SU-DHL-6 (cell line): ENCODE data around the gene DES.

Experiments used
- H2AFZ ChIP-seq: fragments of 200-600 bp; sonication (generic); 2 replicates; pipeline ENCODE4 v1.6.1; 2014; ENCODE audit warnings: low read depth, mild to moderate bottlenecking, moderate library complexity, mixed read lengths, antibody characterized with exemption, low read length; ENCODE audit not compliant: severe bottlenecking
- H3F3A ChIP-seq: fragments of 200-600 bp; shearing (Covaris generic); 2 replicates; pipeline ENCODE4 v1.6.0; 2016; ENCODE audit warnings: antibody characterized with exemption, mild to moderate bottlenecking; ENCODE audit not compliant: insufficient read depth
- H3K27ac ChIP-seq: fragments of 200-600 bp; sonication (generic); 2 replicates; pipeline ENCODE4 v1.5.1; 2016; ENCODE audit warnings: low read depth, mild to moderate bottlenecking, low read length, moderate library complexity, mixed read lengths
- H3K27me3 ChIP-seq: fragments of 200-600 bp; sonication (generic), shearing (Covaris generic); 2 replicates; pipeline ENCODE4 v1.6.0; 2014; ENCODE audit warnings: mild to moderate bottlenecking, low read length
- H3K36me3 ChIP-seq: fragments of 200-600 bp; sonication (generic); 2 replicates; pipeline ENCODE4 v1.6.1; 2014; ENCODE audit warnings: mild to moderate bottlenecking, low read length, mixed read lengths
- H3K4me2 ChIP-seq: fragments of 300-600, 200-600 bp; shearing (Covaris generic), sonication (generic); 2 replicates; pipeline ENCODE4 v1.6.0; 2014; ENCODE audit warnings: low read length, low read depth, mild to moderate bottlenecking; ENCODE audit not compliant: poor library complexity, severe bottlenecking
- H3K4me3 ChIP-seq: fragments of 200-600 bp; sonication (generic); 2 replicates; pipeline ENCODE4 v1.5.1; 2014; ENCODE audit warnings: antibody characterized with exemption, low read length, mild to moderate bottlenecking, mixed read lengths; ENCODE audit not compliant: insufficient read depth, poor library complexity, severe bottlenecking
- H3K79me2 ChIP-seq: fragments of 200-600 bp; sonication (generic); 2 replicates; pipeline ENCODE4 v1.6.1; 2014; ENCODE audit warnings: mild to moderate bottlenecking, low read length, moderate library complexity; ENCODE audit not compliant: insufficient read depth
- H3K9ac ChIP-seq: fragments of 200-600 bp; sonication (generic); 2 replicates; pipeline ENCODE4 v1.7.0; 2014; ENCODE audit warnings: mild to moderate bottlenecking, low read length
- H3K9me2 ChIP-seq: fragments of 200-600 bp; sonication (generic); replicated peaks from 2 replicates; pipeline ENCODE4 v1.6.1; 2014; ENCODE audit warnings: low read length; ENCODE audit not compliant: insufficient read depth
- H3K9me3 ChIP-seq: fragments of 200-600 bp; sonication (generic); 2 replicates; pipeline ENCODE4 v1.6.1; 2014; ENCODE audit warnings: low read length, mixed read lengths; ENCODE audit not compliant: insufficient read depth
- H4K20me1 ChIP-seq: fragments of 200-600 bp; sonication (generic); 2 replicates; pipeline ENCODE4 v1.6.1; 2014; ENCODE audit warnings: low read depth, mild to moderate bottlenecking, antibody characterized with exemption, low read length, moderate library complexity, mixed read lengths
- EZH2phosphoT487 ChIP-seq: fragments of 200-600 bp; sonication (generic), shearing (Covaris generic); conservative IDR thresholded peaks from 2 replicates; pipeline ENCODE4 v1.6.1; 2018; ENCODE audit warnings: mild to moderate bottlenecking, antibody characterized with exemption, low read length, moderate library complexity, mixed read lengths
- TF ChIP-seq, protein P1 (sequence below): fragments of 200-600 bp; sonication (generic); IDR thresholded peaks from one replicate; pipeline ENCODE4 v1.5.1; 2017; ENCODE audit warnings: antibody characterized with exemption, mild to moderate bottlenecking, low read length, moderate library complexity; ENCODE audit not compliant: insufficient read depth, poor library complexity, severe bottlenecking

DES gene

GRCh38 chr2:219466816-219467735 is 48.9 kb downstream of the DES start:
- no peaks in the 10 kb centered on the region for H3K9me2 ChIP-seq
- TF ChIP-seq, protein P1, sequence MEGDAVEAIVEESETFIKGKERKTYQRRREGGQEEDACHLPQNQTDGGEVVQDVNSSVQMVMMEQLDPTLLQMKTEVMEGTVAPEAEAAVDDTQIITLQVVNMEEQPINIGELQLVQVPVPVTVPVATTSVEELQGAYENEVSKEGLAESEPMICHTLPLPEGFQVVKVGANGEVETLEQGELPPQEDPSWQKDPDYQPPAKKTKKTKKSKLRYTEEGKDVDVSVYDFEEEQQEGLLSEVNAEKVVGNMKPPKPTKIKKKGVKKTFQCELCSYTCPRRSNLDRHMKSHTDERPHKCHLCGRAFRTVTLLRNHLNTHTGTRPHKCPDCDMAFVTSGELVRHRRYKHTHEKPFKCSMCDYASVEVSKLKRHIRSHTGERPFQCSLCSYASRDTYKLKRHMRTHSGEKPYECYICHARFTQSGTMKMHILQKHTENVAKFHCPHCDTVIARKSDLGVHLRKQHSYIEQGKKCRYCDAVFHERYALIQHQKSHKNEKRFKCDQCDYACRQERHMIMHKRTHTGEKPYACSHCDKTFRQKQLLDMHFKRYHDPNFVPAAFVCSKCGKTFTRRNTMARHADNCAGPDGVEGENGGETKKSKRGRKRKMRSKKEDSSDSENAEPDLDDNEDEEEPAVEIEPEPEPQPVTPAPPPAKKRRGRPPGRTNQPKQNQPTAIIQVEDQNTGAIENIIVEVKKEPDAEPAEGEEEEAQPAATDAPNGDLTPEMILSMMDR, result no peak
- TF ChIP-seq EZH2phosphoT487, result no peak
- H3K79me2 ChIP-seq, result no peaks in the 10 kb centered on the region
- H4K20me1 ChIP-seq, result no peaks in the 10 kb centered on the region
- H3K4me3 ChIP-seq, result no peak overlapping the region
- no peaks in the 10 kb centered on the region for H3F3A ChIP-seq
- H3K27ac ChIP-seq, result no peak overlapping the region
- H3K4me2 ChIP-seq, result no peak overlapping the region
- H3K9me3 ChIP-seq, result no peaks in the 10 kb centered on the region
- no peaks in the 10 kb centered on the region for H3K27me3 ChIP-seq
- H3K9ac ChIP-seq, result no peak overlapping the region
- no peaks in the 10 kb centered on the region for H3K36me3 ChIP-seq
- no peak overlapping the region for H2AFZ ChIP-seq

GRCh38 chr2:219467736-219468075 is 49.5 kb downstream of the DES start:
- H3K4me3 ChIP-seq, result no peak overlapping the region
- H2AFZ ChIP-seq, result no peak overlapping the region
- H3K36me3 ChIP-seq, result no peaks in the 10 kb centered on the region
- no peaks in the 10 kb centered on the region for H3F3A ChIP-seq
- no peaks in the 10 kb centered on the region for H3K9me3 ChIP-seq
- H3K79me2 ChIP-seq, result no peaks in the 10 kb centered on the region
- H3K9ac ChIP-seq, result no peak overlapping the region
- no peaks in the 10 kb centered on the region for H3K9me2 ChIP-seq
- no peaks in the 10 kb centered on the region for H3K27me3 ChIP-seq
- no peak for TF ChIP-seq EZH2phosphoT487
- TF ChIP-seq, protein P1, result no peak
- H4K20me1 ChIP-seq, result no peaks in the 10 kb centered on the region
- no peak overlapping the region for H3K27ac ChIP-seq
- no peak overlapping the region for H3K4me2 ChIP-seq

GRCh38 chr2:219468410-219469185 is 50.4 kb downstream of the DES start:
- Histone ChIP-seq H3K4me3 (no peak overlapping the region), H3F3A (no peaks in the 10 kb centered on the region), H3K27ac (no peak overlapping the region), H3K36me3 (no peaks in the 10 kb centered on the region), H3K79me2 (no peaks in the 10 kb centered on the region), H3K9me2 (no peaks in the 10 kb centered on the region), H4K20me1 (no peaks in the 10 kb centered on the region), H2AFZ (no peak overlapping the region), H3K27me3 (no peaks in the 10 kb centered on the region), H3K9ac (no peak overlapping the region), H3K9me3 (no peaks in the 10 kb centered on the region), H3K4me2 (no peak overlapping the region)
- TF ChIP-seq EZH2phosphoT487, result no peak
- TF ChIP-seq, protein P1, result no peak
